Brain microvascular endothelial cell (primary cell): Measurements from ENCODE around the gene TENM3.

Experiments
- DNase-seq: peaks from one replicate; pipeline ENCODE4 v3.0.0-alpha.2; 2020
- H3K27ac ChIP-seq: fragments of 250-450 bp; sonication (Bioruptor Pico); 2 replicates; pipeline ENCODE4 v1.5.1; 2020; ENCODE audit warnings: mild to moderate bottlenecking, moderate library complexity
- H3K27me3 ChIP-seq: fragments of 250-450 bp; sonication (Bioruptor Pico); replicated peaks from 2 replicates; pipeline ENCODE4 v1.5.1; 2020; ENCODE audit warnings: mild to moderate bottlenecking
- H3K36me3 ChIP-seq: fragments of 250-450 bp; sonication (Bioruptor Pico); replicated peaks from 2 replicates; pipeline ENCODE4 v1.5.1; 2020; ENCODE audit warnings: mild to moderate bottlenecking
- H3K4me3 ChIP-seq: 2 replicates; pipeline ENCODE4 v1.5.1; 2011; ENCODE audit warnings: low read depth, mild to moderate bottlenecking, control low read depth, low read length, moderate library complexity
- CTCF ChIP-seq: IDR thresholded peaks from 2 replicates; pipeline ENCODE4 v1.5.1; 2011; ENCODE audit warnings: low read depth, mild to moderate bottlenecking, moderate library complexity, low read length, control low read depth, inconsistent platforms; ENCODE audit errors: missing control alignments
- in situ Hi-C: cut with HindIII; loops from 2 replicates; pipeline ENCODE4 v1.10.0; 2017; ENCODE audit warnings: low sequenced_read_pairs, low pct_ligation_motif_present

The TENM3 gene

DNA sequence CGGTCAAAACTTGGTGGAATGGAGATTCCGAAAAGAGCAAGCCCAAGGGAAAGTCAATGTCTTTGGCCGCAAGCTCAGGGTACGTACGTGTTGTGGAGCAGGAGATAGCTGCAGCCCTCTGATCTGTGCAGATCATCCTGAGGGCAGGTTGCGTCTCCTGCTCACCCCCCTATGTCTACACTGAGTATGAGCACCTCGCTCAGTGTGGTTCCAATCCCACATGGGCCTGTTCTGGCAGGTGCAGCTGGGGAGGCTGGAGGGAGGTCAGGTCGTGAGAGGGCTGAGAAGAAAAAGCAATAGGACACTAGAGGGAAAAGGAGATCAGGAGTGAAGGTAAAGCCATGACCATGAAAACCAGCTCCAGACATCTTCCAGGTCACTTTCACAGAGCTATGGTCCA is 531.9 kb downstream of the TENM3 start:
- no peak overlapping the region for H3K4me3 ChIP-seq
- no peak for TF ChIP-seq CTCF
- H3K27ac ChIP-seq: no peak overlapping the region
- H3K36me3 ChIP-seq: no peaks in the 10 kb centered on the region
- DNase-seq: no peak
- no peaks in the 10 kb centered on the region for H3K27me3 ChIP-seq
- in situ Hi-C loops: no loop called here

- Histone ChIP-seq H3K36me3 (no peaks in the 10 kb centered on the region), H3K27me3 (no peaks in the 10 kb centered on the region), H3K4me3 (no peak overlapping the region), H3K27ac (no peak overlapping the region)
- in situ Hi-C loops: no loop called here
- DNase-seq: no peak
- no peak for TF ChIP-seq CTCF
Observed at GRCh38 chr4:182776376-182777105, 533.3 kb downstream of the TENM3 start.

- Histone ChIP-seq H3K36me3 (no peaks in the 10 kb centered on the region), H3K27ac (no peak overlapping the region), H3K27me3 (no peaks in the 10 kb centered on the region), H3K4me3 (no peak overlapping the region)
- in situ Hi-C loops: no loop called here
- no peak for TF ChIP-seq CTCF
- no peak for DNase-seq
Observed at GRCh38 chr4:182778222-182778982, 535.2 kb downstream of the TENM3 start.

- in situ Hi-C loops: no loop called here
- Histone ChIP-seq H3K4me3 (no peak overlapping the region), H3K27ac (no peak overlapping the region), H3K27me3 (no peaks in the 10 kb centered on the region), H3K36me3 (no peaks in the 10 kb centered on the region)
- no peak for TF ChIP-seq CTCF
- no peak for DNase-seq
Observed at GRCh38 chr4:182786991-182787390, 543.8 kb downstream of the TENM3 start.

GRCh38 chr4:182788201-182788600 is 545.0 kb downstream of the TENM3 start:
- Histone ChIP-seq H3K36me3 (no peaks in the 10 kb centered on the region), H3K4me3 (no peak overlapping the region), H3K27me3 (no peaks in the 10 kb centered on the region), H3K27ac (no peak overlapping the region)
- in situ Hi-C loops: no loop called here
- no peak for DNase-seq
- TF ChIP-seq CTCF: no peak
